HPDE6-E6E7 (cell line): ENCODE results near the gene PID1.
"Not testable (repeated sequence)": the region's sequence is repeated elsewhere in the genome, so short reads cannot be mapped to it uniquely, and the experiment has no call there.

Experiments used
- DNase-seq: peaks from one replicate; pipeline ENCODE4 v3.0.0; 2011; ENCODE audit warnings: missing footprints; ENCODE audit errors: extremely low spot score

PID1 gene

DNA sequence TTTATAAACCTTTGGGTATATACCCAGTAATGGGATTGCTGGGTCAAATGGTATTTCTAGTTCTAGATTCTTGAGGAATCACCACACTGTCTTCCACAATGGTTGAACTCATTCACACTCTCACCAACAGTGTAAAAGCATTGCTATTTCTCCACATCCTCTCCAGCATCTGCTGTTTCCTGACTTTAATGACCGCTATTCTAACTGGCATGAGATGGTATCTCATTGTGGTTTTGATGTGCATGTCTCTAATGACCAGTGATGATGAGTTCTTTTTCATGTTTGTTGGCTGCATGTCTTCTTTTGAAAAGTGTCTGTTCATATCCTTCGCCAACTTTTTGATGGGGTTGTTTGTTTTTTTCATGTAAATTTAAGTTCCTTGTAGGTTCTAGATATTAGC, 194.2 kb downstream of the PID1 start:
- DNase-seq, result not testable (repeated sequence)

DNA sequence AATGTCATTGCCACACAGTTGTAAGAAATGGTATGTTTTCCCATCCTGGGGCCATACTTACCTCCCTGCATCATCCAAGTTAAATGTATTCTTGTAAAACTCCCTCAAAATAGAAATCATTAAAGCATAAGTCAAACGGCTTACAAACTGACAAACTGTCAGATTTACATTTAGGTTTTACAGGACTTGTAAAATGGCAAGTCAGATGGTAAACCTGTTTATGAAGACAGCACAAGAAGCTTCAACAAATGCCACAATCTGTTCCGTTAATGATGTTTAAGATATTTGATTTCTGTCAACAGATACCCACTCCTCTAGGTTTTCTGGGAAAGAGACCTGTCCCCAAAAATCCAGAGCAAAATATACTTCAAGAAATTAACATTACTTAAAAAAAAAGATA, 197.2 kb downstream of the PID1 start:
- no peak for DNase-seq

DNA sequence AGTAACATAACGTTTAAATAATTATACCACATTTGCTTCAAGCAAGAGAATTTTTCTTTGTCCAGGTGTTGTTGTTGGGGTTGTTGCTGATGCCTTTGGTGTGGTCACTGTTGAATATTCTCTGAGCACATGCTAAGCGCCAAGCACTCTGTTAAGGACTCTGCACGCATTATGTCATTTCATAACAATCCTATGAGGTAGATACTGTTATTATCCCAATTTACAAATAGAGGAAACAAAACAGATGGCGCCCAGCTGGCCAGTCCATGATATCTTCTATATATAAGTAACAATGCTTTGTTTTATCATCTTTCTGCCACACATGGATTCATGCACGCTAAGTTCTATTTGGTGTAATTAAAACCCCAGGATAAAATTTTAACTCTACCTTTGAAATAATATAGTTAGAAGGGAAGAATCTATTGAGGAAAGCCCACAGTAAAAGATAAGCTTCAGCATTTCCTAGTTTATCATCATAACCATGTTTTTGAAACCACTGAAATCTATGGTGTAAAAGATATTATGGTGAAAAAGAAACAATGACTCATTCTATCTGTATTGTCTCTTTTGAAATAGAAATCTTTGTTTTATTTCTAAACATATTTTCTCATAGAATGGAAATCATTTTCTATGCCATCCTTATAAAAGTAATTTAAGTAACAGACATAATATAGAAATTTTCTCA, 199.7 kb downstream of the PID1 start:
- no peak for DNase-seq

DNA sequence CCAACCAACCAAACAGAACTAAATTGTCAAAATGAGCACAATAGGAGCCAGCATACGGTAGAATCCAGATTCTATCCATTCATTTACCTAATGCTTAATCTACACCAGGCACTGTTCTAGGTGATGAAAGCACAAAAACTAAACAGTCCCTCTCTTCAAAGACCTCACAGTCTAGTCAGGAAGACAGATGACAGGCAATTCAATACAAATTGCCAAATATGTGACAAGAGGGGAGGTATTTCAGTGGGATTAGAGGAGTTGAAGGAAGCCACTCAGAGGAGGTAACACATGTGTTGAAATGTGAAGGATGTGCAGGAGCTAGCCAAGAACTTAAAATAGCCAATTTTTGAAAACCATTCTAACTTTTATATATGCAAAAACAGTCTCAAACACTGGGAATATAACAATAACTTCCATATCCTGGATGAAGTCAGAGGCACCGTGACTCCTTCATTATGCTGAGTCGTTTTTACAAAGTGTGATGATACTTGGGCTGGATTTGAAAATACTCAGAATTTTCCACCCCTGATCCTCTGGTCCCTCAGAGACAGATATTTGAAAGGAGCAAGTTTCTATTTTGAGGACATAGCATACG, 204.9 kb downstream of the PID1 start:
- DNase-seq, result no peak

DNA sequence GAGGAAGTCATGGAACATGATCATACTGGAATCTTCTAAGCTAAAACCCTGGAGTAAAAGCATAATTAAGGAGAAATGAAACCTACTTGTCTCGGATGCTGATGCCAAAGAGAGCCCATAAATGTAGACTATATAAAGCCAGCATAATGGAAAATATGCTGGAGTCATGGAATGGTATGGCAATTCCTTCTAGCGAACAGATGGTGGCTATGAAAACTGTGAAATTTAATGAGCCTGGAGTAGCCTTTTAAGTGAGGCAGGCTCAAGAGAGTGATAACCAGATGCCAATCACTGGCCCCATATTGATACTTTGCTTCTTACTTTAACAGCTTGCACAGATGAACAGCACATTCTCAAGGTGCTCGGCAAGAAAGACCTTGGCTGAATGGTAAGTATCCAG, 206.3 kb downstream of the PID1 start:
- DNase-seq, result no peak

DNA sequence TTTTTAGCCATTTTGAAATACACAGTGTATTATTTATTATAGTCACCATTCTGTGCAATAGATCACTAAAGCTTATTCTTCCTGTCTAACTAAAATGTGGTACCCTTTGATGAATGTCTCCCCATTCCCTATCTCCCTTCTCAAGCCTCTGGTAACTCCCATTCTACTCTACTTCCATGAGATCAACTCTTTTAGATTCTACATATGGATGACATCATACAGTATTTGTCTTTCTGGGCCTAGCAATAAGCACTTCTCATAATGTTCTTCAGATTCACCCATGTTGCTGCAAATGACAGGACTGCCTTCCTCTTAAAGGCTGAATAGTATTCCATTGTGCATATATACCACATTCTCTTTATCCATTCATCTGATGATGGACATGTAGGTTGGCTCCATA, 210.9 kb downstream of the PID1 start:
- DNase-seq, result no peak

DNA sequence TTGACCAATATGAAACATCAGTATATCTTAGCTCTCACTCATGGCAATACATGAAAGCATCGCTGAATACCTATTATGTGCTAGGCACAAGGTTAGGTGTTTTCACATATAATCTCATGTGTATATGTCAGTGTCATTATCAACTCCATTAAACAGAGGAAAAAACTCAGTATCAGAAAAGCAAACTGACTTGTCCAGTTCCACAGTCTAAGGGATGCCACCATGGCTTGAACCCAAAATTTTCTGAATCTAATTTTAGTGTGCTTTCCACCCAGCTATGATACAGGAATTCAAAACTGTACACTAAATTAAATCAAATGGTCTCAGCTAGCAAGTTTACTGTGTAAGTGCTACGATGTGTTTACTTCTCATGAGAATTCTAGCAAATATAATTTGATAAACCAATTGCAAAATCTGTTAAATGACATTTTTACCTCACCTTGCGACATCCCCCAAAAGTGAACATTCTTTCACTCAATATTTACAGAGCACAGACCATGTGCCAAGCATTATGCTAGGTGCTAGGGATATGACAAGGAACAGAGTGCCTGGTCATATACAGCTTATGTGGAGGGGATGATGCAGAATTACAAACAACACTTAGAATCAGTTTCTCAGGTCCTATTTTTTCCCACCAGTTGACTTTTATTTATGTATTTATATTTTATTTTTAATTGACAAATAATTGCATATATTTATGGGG, 211.6 kb downstream of the PID1 start:
- DNase-seq, result no peak

DNA sequence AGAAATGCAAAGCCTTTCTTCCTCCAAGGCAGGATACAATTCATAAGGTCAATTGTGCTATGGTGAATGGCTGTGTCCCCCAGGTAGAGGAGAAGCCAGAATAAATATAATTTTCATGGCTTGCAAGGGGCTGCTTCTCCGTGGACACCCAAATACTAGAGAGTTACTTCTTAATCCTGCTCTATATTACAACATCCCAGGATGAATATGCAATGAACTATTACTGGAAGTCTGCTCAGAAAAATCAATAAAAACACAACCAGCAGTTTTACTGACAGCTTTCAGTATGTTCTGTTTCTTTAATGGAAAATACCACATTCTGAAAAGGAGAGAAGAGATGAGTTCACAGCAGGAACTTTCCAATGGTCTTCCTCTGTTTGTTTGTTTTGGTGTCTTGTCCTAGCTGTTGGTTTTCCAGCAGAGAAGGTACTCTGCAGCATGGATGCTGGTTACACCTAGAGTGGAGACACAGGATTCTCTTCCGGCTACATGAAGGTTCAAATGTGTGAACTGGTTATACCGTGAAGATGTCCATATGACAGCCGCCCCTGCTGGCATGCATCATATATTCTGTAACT, 213.0 kb downstream of the PID1 start:
- DNase-seq, result no peak

DNA sequence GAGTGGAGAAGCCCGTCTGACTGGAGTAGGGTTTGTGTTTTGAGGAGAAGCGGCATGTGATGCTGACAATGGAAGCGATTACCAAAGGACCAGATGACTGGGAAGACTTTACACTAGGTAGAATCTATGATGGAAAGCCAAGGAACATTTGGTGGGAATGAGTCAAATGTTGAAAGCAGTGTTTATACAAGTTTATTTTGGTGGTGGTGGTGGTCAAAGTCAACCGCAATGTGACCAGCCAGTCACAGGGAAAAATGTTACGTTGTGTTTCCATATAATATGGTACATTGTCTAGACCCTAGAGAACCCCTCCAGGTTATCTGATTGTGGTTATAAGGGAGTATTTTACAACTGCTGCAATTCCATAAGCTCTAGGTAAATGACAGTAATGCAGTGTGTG, 216.8 kb downstream of the PID1 start:
- DNase-seq, result no peak

DNA sequence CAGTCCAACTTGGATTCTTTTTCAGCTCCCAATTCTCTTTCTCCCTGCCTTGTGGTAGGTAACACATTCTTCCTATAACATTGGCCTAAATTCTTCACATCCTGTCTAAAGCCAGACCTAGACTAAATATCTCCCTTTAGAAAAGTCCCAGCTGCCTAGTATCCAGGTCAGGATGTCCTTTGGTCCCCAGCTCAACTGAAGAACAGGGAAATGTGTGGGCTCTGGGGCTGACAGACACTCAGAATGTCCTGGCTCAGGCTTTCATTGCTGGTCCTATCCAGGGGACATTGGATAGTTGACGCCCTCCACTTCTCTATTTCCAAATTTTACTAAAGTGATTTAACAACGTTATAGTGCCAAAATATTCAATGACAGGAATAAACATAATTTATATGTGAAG, 219.3 kb downstream of the PID1 start:
- DNase-seq, result no peak

DNA sequence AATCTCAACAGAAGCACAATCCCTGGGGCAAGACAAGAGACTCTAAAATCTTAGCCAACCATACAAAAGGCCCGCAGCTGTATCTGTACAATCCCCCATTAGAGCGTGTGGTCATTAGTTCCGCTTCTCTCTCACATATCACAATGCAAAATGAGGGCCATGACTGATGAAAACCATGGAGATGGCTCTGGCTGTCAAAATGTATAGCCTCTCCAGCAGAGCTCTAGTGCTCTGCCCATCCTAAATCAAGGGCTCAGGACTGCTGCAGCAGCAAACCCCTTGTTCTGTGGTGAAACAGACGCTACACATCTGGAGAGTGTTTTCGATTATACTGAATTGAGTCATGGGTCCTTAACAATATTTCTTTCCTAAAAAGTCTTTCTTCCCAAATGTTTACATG, 221.0 kb downstream of the PID1 start:
- no peak for DNase-seq

DNA sequence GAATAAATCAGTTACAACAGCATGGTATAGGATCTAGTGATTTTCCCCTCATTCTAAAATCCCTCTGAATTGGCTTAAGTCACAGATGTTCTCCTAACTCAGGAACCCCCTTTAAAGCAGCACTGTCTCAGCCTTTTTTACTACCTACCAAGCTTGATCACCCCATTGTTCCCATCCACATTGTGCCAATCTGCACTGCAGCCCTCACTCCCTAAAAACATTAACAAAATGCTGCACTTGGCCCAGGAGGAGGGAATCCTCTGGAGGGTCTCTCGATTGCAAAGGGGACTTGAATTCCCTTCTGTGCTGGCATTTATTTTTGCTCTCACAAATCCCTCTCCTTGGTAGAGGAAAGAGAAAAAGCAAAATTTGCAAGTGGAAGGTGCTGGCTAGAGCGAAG, 223.0 kb downstream of the PID1 start:
- no peak for DNase-seq

DNA sequence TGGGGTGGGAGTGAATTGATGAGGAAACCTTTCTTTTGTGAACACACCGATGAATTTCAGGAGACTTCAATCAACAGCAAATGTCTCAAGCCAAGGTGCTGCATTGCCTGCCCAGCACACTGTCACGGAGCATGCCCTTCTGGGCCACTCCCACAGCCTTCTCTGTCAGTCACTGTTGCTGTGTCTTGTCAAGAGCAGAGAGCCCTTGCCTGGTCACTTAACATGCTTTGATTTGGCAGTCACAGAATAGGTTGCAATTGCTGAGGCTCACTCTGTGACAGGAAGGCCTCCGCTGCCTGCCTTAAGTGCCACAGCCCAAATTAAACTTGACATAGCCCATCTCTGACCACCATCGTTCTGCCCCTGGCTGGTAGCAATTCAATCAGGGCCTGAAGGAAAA, 225.4 kb downstream of the PID1 start:
- no peak for DNase-seq

DNA sequence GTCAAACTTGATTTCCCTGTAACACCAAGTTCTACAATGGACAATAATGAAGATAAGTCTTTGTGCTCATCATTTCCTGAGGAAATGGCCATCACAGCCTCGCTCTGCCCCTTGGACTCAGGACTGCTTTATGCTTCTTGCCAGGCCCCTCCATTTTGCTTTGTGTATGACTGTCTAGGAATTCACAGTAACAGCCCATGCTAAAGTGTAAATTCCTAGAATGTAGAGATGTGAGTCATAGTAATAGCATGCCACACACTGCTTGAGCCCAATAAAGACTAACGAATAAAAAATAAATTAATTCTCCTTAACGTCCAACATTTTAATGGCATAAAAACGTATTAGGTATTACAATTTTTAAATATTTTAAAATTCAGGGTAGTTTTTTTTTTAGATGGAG, 226.5 kb downstream of the PID1 start:
- DNase-seq, result no peak

DNA sequence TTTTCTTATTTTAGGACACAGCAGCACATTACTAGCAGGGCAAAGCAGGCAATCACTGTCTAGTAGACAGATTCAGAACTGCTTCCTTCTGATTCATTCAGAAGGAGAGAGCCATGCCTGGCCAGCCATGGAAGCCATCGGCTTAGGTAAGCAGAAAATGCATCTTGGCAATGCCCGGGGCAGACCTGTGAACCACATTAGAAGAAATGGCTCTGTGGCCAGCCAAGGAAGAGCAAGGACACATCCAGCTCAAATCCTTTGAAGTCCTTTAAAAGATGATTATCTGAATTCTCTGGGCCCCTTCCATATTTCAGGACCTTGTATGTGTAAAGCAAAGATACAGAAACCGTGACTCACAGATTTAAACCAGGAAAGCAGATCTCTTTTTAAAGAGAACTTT, 227.4 kb downstream of the PID1 start:
- DNase-seq, result no peak

DNA sequence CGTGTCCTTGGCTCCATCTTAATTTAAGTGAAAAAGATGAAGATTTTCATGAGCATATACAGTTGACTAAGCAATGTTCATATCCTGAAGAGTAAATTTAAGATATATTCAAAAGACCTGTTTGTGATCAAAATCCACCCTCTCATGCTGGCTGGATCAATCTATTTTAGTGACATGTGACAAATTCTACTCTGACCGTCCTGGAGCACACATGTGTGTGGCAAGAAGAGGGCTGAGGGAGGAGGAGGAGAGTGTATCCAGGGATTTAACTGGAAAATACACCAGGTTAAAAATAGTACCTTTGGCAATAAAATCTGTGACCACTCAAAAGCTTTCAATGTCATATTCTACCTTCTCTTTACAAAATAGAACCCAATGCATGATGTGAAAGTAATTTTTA, 228.7 kb downstream of the PID1 start:
- DNase-seq, result no peak

DNA sequence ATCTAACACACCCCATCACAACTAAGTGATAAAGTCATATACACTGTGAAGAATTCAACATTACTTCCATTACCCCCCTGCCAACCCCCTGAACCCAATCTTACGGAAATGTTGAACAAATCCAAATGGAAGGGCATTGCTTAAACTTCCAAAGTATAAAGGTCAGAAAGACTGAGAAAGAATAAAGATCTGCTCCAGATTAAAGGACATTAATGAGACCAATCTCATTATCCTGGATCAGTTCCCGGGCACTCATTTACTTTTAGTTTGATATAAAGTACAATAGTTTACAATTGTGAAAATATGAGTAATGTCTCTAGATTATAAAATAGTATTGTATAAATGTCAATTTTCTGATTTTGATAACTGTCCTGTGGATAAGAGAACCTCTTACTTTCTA, 229.4 kb downstream of the PID1 start:
- no peak for DNase-seq

DNA sequence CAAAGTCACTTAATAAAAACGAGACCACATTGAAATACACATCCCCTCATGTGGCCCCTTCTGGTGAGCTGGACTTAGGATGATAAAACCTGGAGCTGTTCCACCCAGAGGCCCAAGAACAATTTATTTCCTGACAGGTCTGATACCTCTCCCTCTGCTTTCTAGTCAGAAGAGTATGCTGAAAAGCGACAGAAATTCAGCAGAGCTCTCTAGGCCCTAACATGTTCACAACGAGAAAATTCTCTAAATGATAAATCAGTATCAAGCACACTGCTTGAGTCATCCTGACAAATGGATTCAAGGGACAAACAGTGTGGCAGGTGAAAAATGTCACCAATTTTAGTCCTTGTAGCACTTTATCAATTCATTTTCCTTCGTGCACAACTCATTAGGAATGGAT, 233.5 kb downstream of the PID1 start:
- no peak for DNase-seq

DNA sequence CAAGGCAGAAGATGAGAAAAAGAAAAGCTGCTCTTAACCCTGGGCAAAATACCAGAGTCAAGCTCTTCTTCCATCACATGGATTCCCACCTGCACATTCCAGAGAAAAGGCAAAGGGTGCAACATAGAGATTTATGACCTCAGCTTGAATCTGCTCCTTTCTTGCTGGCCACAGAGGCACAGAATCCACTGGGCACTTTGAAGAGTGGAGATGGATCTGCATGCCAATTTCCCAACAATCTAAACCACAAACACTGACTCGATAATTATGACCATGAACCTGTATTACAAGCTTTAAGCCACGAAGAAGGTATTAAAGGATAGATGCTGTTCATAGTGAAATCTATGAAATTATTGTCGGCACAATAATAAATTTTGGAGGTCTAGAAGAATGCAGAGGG, 237.3 kb downstream of the PID1 start:
- no peak for DNase-seq

DNA sequence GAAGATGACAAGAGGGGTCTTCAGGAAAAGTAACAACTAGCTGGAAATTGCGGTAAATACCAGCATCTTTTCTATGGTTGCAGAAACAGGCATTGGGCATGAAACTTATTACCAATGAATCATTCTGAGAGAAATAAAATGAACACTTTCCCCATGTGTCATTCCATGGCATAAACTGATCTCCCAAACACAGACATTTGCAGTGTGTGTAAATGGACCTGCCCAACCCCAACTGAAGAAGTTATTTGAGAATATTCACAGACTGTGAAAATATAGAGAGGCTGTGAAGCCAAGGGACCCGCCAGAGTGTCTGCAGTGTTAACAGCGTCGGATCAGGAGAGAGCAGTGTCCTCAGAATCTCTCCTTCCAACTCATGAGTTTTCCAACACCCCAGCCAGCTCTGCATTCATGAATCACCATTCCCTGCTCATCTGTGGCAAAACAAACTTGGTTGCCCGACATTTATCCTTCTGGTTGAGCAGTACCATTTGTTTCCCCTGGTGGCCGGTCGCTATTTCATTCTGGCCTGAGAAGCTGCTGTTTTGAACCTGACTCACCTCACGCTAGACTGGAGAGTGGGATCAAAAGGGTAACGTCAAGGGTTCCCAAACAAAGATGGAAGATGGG, 238.4 kb downstream of the PID1 start:
- DNase-seq, result no peak

DNA sequence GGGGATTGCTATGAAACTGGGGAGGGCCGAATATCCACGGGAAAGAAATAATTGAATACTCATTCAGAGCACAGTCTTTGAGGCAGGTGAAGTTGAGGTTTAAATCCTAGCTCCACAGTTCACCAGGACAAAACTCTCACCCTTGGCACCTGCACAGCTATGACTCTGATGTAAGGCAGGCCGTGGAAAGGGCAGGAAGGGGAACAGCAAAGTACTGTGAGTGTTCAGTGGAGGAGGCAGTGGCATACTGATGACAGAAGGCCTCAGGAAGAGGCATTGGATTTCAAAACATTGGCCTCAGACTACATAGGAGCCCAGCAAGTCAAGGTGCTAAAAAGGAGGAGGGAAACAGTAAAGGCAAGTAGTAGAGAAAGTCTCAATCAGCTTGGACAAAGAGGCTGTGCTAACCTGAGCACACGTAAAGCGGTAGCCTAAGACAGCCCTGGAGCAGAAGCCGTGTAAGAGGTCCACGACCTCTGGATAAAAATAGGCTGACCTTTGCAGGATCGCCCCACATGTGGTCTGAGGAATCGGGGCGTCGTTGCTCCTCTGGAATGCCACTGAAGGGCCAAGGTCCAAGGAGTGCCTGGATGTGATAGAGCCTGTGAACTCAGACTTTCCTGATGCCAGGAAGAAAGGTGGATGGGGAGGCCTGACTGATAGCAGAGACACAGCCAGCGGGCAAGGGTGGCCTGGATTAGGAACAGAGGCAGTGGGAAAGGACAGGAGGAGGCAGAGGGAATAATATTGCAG, 243.6 kb downstream of the PID1 start:
- no peak for DNase-seq

DNA sequence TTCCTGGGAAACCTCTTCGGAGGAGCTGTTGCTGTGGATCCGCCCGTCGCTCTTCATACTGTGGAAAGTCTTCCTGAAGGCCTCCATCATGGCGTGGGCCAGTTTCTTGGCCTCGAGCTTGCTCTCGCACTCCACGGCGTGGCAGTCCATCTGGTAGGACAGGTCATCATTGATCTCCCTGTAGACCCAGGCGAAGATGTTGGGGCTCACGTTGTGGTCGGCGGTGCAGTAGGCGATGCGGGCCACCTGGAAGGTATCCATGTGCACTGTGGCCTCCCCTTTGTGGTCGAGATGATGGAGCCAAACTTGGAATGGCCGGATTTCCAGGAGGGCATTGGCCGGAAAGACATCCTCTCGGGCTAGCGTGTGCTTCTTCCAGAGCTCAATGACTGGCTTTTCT, 245.4 kb downstream of the PID1 start:
- no peak for DNase-seq
